ENCODE results near the gene KLHDC7B. TPM values are rescaled to one million over a fixed set of nuclear protein-coding genes. Genes with fewer than 3 reads are reported as not detected.
"Not testable (repeated sequence)": the region's sequence is repeated elsewhere in the genome, so short reads cannot be mapped to it uniquely, and the experiment has no call there.

KLHDC7B gene
- total RNA-seq, 1 experiment from 2014 or later = not detected

GRCh38 chr22:50529416-50529896 lies 16.2 kb upstream of the KLHDC7B start:
- no peak for DNase-seq (ENCODE audit: low read depth)

GRCh38 chr22:50529897-50530579 lies 15.7 kb upstream of the KLHDC7B start, which contains the start of gene TYMP:
Gene TYMP, minus strand, starts transcription at chr22:50530012. Its CDS starts 303 bp downstream, at chr22:50529709.
- peak; percentile 43 for DNase-seq (ENCODE audit: low read depth)

DNA sequence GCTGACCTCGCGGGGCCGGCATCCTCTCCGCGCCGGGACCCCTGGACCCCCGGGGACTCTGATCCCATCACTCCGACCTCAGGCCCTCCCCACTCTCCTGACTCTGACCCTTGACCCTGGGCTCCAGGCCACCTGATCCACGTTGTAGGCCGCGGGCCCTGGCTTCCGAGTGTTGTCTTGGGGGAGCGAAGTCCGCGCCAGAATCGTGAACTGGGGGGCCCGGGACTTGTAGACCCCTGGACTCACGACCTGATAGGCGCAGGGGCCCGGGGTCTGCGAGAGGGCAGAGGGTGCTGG lies 15.2 kb upstream of the KLHDC7B start:
- DNase-seq (ENCODE audit: low read depth) = no peak

DNA sequence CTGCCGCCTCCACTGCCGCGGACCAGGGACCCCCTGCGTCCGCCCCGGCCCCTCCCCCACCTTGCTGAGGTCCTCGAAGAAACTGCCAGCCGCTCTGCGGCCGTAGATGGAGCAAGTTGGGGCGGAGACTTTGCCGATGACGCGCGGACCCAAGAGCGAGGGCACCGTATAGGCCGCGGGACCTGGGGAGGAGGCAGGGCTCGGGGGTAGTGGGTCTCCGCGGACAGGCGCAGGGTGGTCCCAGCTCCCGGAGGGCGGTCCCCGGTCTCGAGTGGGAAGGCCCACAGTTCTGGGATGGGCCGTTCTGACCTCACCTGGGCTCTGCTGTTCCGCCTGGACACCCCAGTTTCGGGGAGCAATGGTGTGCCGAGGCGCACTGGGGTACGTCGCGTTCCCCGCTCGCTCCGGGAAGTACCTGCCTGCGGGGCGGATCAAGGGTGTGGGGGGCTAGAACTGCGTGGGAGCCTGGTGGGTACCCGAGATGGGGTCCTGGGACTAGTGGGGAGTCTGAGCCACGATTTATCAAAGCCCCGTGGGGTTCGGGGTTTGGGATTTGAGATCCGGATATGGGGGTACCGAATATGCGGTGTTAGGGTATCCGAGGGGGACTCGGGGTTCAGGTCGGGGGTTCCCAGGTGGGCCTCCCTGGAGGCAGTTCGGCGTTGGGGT lies 14.7 kb upstream of the KLHDC7B start:
- peak; percentile 55 for DNase-seq (ENCODE audit: low read depth)

GRCh38 chr22:50531546-50531961 lies 14.1 kb upstream of the KLHDC7B start:
- DNase-seq (ENCODE audit: low read depth) = no peak

GRCh38 chr22:50531962-50532674 lies 13.6 kb upstream of the KLHDC7B start:
- no peak for DNase-seq (ENCODE audit: low read depth)

GRCh38 chr22:50532824-50533796 lies 12.6 kb upstream of the KLHDC7B start:
- no peak for DNase-seq (ENCODE audit: low read depth)

DNA sequence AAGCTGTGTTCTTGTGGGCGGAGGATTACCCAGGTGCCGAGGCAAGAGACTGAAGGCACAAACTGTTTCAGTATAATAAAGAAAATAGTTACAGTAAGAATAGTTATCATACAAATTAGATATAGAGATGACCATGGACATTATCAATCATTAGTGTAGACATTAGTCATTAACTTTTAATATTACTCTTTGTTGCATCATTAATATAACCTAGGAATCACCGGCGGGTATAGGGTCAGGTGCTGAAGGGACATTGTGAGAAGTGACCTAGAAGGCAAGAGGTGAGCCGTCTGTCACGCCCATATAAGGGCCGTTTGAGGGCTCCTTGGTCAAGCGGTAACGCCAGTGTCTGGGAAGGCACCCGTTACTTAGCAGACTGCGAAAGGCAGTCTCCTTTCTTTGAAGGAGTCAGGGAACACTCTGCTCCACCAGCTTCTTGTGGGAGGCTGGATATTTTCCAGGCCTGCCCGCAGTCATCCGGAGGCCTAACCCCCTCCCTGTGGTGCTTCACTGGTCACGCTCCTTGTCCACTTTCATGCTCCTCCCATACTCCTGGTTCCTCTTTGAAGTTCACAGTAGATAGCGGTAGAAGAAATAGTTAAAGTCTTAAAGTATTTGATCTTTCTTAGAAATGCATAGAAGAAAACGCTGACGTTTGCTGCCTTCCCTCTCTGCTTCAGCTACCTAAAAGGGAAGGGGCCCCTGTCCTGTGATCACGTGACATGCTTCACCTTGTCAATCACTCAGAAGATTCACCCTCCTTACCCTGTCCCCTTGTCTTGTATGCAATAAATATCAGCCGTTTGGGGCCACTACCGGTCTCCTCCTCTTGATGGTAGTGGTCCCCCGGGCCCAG lies 11.6 kb upstream of the KLHDC7B start:
- not testable (repeated sequence) for DNase-seq (ENCODE audit: low read depth)

DNA sequence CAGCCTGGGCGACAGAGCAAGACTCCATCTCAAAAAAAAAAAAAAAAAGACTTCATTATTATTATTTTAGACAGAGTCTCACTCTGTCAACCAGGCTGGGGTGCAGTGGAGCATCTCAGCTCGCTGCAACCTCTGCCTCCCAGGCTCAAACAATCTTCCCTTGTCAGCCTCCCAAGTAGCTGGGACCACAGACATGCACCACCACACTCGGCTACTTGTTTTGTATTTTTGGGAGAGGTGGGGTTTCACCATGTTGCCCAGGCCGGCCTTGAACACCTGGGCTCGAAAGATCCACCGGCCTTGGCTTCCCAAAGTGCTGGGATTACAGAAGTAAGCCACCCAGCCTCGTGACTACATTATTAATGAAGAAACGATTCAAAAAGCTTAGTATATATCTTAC lies 10.6 kb upstream of the KLHDC7B start:
- no peak for DNase-seq (ENCODE audit: low read depth)

DNA sequence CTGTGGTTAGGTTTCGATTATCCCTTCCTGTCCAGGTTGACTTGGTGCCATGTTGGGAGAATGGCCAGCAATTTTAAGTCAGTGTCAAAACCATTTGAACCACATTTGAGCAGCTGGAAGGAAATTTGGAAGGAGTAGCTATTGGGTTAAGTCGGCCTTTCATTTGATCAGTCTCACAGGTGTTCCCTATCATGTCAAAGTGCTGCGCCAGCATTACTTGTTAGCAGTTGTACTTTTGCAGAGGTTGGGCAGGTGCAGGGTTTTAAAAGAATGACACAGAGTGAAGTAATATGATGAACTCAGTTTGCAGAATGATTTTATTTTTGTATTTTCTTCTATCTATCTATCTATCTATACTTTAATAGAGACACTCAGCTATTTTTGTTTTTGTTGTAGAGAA lies 9.5 kb upstream of the KLHDC7B start:
- no peak for DNase-seq (ENCODE audit: low read depth)

- no peak for DNase-seq (ENCODE audit: low read depth)
Observed at GRCh38 chr22:50537765-50538164, 7.9 kb upstream of the KLHDC7B start.

DNA sequence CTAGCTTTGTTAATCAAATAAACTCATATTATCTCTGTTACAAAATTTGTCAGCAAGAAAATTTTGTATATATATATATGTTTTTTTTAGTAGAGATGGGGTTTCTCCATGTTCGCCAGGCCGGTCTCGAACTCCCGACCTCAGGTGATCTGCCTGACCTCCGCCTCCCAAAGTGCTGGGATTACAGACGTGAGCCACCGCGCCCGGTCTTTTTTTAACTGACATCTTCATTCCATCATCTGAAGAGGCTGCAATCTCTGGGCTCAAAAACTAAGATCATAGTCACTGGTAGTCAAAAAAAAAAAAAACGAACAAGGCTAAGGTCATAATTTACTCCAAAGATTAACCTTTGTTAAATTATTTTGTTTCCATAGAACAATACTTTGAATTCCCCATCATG lies 5.3 kb upstream of the KLHDC7B start:
- DNase-seq (ENCODE audit: low read depth) = no peak

- DNase-seq (ENCODE audit: low read depth) = peak; percentile 75
Observed at GRCh38 chr22:50541667-50542026, 4.1 kb upstream of the KLHDC7B start.

- DNase-seq (ENCODE audit: low read depth) = no peak
Observed at GRCh38 chr22:50542416-50542927, 3.2 kb upstream of the KLHDC7B start.

- DNase-seq (ENCODE audit: low read depth) = peak; percentile 40
Observed at GRCh38 chr22:50544078-50544745, 1.5 kb upstream of the KLHDC7B start.

DNA sequence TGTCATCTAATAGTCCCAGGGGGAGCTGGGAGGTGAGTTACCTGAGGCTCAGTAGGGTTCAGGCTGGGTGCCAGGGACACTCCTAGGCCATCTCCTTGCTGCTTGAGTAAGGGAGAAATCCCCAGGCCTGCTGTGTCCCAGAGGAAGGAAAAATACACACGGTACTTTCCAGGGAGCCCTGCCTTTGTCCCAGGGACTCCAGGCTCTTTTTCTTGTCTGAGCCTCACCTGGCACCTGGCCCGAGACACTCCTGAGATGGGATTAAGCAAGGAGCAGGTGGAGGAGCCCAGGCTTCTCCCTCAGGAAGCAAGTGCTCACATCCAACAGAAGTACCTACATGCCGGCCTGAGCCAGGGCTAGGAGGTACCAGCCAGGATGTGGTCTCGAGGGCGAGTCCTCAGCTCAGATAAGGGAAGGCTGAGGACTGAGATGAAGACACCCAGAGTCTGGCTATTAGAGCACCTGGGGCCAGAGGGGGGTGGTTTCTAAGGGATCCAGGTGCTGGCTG lies 899 bp upstream of the KLHDC7B start:
- no peak for DNase-seq (ENCODE audit: low read depth)

GRCh38 chr22:50546326-50547262 lies 895 bp downstream of the KLHDC7B start:
- no peak for DNase-seq (ENCODE audit: low read depth)

DNA sequence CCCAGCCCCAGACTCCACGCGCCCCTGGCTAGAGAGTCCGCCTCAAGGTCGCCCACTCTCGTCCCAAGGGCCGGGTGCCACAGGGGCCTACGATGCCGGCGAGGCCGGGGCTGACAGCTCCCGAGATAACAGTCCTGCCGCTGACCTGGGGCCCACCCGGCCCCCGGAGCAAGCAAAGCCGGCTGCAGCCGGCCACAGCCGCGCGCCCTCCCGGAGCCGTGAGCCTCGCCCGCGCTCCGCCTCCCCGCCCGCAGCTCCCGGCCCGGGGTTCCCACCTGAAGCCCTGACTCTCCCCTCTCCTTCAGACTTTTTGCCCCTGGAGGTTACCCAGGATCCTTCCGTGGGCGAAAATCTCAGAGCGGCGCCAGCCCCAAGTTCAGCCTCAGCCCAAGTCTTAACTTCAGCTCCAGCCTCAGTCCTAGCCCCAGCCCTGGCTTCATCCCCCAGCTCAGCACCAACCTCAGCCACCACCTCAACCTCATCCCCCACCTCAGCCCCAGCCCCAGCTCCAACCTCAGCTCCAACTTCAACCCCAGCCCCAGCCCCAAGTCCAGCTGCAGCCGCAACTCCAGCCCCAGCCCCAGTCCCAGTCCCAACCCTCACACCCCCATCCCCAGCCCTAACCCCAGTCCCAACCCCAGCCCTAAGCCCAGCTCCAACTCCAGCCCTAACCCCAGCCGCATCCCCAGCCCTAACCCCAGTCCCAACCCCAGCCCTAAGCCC lies 1.7 kb downstream of the KLHDC7B start:
- DNase-seq (ENCODE audit: low read depth) = no peak

Measured in LHCN-M2 (cell line).